ENCODE results near the gene PRICKLE2.

Gene PRICKLE2, protein sequence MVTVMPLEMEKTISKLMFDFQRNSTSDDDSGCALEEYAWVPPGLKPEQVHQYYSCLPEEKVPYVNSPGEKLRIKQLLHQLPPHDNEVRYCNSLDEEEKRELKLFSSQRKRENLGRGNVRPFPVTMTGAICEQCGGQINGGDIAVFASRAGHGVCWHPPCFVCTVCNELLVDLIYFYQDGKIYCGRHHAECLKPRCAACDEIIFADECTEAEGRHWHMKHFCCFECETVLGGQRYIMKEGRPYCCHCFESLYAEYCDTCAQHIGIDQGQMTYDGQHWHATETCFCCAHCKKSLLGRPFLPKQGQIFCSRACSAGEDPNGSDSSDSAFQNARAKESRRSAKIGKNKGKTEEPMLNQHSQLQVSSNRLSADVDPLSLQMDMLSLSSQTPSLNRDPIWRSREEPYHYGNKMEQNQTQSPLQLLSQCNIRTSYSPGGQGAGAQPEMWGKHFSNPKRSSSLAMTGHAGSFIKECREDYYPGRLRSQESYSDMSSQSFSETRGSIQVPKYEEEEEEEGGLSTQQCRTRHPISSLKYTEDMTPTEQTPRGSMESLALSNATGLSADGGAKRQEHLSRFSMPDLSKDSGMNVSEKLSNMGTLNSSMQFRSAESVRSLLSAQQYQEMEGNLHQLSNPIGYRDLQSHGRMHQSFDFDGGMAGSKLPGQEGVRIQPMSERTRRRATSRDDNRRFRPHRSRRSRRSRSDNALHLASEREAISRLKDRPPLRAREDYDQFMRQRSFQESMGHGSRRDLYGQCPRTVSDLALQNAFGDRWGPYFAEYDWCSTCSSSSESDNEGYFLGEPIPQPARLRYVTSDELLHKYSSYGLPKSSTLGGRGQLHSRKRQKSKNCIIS

DNA sequence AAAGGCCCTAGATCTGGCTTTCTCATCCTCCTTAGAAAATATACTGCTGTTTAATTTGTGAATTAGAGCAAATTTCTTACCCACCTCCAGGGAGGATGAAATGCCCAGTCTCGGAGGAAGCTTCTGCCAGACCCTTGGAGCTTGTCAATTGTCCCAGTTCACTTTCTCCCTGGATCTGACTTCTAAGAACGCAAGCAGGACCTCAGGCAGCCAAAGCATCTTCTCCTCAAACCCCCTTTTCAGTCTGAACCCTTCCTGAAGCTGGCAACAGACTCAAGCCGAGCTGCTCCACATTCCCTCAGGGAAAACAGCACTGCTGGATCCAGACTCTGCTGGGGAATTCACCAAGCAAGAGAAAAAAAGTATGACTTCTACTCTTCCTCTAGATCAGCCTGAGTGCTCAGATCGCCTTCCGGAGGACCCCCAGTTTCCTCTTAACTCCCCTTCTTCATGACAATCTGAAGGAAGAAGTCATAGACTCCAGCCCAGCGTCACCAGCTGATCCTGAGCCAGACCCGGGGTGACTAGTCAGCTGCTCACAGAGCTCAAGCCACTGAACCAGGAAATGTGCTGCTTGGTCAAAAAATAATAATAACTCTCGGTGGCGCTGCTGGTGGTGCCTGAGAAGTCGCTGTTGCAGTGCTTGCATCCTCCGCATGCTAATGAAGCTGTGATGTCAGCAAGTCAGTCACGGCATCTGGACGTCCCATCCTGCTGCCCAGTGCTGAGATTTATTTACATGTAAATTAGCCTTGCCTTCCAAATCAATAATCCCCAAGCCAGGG lies at the start of gene PRICKLE2:
Gene PRICKLE2, minus strand, starts transcription at position 641 of the 785 bp plus-strand sequence. CDS start 26,539 bp downstream, outside the sequence.
- DNase-seq, result peak; percentile 54

- DNase-seq, result no peak
These were observed 47.6 kb upstream of the PRICKLE2 start for GRCh38 chr3:64272842-64273241.

DNA sequence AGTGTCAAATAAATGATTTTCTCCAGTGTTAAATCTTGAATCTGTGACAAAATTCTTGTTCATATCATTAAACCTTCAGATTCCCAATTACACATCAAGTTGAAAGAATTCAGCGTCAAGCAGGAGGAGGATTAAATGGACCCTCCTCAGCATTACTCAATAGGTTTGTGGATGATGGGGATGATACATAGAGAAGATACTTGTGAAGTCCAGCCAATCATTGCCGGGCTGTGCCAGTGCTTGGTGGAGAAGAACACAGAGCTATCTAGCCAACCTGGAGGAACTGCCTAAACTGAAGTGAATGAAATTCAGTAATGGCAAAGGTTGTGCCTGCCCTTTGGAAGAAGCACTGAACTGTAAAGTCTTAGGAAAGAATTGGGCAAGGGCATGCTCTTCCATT lies 47.0 kb upstream of the PRICKLE2 start:
- DNase-seq, result no peak

GRCh38 chr3:64271631-64272030 lies 46.4 kb upstream of the PRICKLE2 start:
- DNase-seq, result no peak

- DNase-seq, result no peak
These were observed 45.6 kb upstream of the PRICKLE2 start for GRCh38 chr3:64270866-64271260.

DNA sequence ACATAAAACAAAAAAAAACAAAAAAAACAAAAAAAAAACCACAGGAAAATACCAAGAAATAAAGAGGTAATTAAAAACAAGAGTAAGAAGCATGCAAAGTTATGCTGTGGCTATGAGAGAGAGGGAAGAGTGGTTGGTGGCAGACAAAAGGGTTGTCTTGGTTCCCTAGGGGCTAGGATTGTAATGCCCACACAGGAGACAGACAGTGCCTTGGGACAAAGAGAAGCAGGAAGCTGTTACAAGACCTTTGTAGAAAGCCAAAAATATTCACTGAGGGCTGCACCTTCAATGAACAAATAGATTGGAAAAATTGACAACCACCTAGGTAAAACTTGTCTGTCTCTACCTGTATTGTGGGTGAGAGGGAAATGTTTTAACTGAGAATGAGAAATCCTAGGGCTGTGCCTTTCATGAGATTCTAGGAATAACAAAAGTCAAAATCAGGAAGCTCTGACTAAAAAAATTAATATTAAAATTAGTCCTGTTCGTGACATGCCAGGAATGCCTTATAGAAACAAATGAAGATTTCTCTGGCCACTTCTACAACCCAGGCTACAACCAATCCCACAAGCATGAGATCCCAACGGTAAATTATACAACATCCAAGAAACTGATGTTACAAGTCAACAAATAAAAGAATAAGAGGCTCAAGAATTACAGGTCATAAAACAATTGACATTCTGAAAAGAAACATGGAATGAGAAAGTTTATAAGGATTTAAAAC lies 45.0 kb upstream of the PRICKLE2 start:
- DNase-seq, result no peak

GRCh38 chr3:64268926-64269325 lies 43.7 kb upstream of the PRICKLE2 start:
- DNase-seq, result no peak

DNA sequence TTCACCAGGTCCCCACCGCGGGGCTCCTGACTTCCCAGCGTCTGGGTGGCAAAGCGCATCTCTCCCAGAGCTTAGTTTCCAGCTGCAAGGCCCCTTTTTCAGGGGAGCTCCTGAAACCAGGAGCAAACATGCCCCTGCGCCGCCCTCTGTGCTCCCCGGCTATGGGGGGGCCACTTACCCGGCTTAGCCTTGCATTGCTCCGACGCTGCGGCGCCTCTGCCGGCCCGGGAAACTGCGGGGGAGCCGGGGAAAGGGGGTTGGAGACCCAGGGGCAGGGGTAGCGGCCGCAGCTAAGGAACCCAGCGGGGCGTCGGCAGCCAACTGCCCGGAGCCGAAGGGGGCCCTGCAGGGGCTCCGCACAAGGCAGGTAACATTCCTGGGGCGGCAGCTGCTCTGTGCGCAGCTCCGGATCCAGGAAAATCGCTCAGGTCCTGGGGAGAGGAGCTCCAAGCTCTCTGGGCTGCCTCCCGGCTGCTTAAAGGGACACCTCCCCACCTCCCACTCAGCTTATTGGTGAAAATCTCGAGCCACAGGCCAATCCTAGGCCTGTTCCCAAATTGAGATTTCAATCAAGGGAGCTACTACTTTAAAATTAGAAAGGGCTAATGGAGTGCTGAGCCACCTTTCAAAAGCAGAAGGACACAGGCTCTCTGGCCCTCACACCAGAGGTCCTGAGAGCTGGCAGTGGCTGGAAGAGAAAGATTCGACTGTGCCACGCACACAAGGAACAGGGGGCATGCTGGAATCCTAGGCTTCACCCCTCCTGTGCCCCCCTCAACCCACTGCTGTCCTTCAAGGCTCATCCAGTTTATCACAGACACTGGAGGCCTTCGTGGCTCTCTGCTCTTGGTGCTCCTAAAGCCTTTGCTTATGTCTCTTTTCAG lies 42.7 kb upstream of the PRICKLE2 start:
- DNase-seq, result no peak

DNA sequence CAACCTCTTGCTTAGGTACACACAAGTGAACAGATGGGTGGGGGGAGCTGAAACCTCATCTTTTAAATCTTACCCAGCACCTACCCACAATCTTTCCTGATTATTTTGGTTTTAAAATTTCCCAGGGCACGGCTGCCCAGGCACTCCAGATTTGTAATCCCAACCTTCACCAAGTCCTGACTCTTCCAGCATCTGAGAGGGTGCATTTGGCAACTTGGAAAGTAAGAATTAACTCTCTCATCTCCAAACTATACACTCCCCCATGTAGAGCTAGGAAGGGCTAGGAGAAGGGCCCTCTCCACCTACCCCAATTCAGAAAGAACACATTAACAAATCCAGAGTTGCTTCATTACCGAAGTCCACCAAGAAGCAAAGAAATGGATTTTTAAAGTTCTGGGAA lies 41.7 kb upstream of the PRICKLE2 start:
- DNase-seq, result no peak

GRCh38 chr3:64266065-64266931 lies 41.0 kb upstream of the PRICKLE2 start:
- DNase-seq, result no peak

DNA sequence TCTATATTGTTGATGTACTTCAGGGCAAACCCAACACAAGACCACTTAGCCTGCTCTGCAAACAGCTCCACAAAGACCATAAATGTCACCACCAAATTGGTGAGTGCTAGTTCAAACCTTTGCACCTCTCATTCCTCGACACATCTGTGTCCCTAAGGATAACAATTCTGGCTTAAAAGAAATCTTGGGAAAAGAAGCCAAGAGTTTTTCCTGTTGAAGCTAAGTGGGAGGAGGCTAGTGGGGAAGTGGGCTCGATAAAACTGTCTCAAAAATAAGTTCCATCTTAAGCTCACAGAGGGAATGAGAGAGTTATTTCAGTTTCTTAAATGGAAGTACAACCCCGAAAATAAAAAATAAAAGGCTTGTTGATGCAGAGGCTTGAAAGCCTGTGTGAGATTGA lies 40.4 kb upstream of the PRICKLE2 start:
- no peak for DNase-seq

- DNase-seq, result no peak
These were observed 39.3 kb upstream of the PRICKLE2 start for GRCh38 chr3:64264501-64265109.

- no peak for DNase-seq
These were observed 37.4 kb upstream of the PRICKLE2 start for GRCh38 chr3:64262574-64263114.

GRCh38 chr3:64260431-64260830 lies 35.2 kb upstream of the PRICKLE2 start:
- DNase-seq, result no peak

GRCh38 chr3:64259636-64260035 lies 34.4 kb upstream of the PRICKLE2 start:
- no peak for DNase-seq

DNA sequence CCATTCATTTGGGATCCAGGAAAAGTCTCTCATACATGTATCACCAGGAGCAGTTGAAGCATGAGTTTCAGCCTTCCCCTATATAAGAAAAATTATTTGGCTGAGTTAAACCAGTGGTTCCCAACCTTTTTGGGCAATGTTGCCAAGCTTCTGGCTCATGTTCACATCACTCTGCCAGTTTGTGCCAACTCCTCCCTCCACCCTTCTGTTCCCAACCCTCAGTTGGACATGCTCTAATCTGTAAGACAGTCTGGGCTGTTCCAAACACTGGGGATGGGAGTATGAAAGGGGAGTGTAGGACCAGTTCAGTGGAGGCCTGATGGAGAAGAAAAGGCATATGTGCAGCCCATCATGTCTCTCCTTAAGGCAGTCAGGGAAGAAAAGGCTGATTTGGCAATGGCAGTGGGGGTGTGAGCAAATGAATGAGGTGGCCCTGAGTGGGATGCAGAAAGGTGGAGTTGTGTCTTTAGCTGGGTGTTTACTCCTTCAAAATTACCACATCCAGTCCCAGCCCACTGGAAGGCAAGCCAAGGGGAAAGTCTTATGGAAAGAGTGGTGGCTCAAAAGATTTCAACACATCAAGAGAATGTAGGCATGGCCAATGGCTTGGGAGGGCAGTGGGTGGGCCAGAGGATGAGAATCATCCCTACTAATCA lies 32.0 kb upstream of the PRICKLE2 start:
- DNase-seq, result no peak

DNA sequence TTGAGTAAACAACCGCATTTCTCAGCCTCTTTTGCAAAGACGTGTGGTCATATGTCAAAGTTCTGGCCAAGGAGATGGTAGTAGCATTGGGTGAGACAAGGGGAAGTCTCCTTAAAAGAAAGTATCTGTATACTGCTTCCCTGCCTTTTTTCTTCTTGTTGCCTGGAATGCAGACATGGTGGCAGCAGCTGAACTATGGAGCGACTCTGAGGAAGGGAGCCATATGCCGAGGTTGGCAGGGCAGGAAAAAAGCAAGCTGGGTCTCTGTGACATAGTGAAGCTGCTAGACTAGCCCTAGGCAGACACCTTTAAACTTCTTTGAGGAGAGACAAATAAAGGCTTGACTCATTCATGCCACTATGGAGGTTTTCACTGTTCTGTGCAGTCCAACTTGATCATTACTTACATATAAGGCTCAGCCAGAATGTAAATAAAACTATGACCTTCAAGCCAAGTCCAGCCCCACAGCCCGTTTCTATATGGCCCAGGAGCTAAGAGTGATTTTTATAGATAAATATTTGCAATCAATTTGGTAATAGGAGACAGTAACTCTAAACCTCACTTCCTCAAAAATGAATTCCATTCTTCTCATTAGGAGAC lies 30.6 kb upstream of the PRICKLE2 start:
- DNase-seq, result no peak

DNA sequence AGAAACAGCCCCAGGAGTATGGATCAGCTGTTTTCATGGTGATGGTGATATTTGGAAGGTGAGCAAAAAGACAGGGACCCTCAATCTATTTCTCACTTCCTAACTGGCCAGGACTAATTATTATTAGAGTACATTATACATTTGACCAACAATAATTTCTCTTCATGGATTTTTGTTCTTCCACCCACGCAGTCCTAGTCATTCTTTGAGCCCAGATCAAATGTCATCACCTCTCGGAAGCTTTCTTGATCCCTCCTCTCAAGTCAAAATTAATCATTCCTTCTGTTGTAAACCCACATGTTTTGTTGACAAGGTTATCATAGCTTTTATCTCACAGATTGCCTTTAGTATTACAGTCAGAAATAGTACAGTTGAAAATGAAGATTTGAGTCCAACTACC lies 29.2 kb upstream of the PRICKLE2 start:
- DNase-seq, result no peak

DNA sequence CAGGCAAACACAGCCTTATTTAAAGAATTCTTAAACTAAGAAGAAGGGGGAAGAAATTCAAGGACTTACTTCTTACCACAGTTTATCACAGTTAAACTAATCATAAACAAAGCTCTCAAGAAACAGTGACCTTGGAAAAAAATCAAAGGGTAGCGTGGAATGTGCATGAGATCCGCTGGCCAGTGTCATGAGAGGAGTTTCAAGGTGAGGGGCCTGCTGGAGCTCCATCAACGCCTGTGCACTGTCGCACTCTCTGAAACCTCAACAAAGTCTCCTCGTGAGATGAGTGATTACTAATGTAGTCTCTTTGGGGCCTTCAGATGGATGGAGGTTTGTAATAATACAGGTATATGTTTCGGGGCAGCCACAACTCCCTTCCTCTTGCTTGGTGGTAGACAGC lies 28.4 kb upstream of the PRICKLE2 start:
- no peak for DNase-seq

Measured in SHP77 treated with DMSO at 0.1 percent for 48 hours (cell line).